Central memory CD8-positive, alpha-beta T cell (primary cell): ENCODE results near the gene CLUH.

ENCODE experiments used
- ATAC-seq: fragments of 150-1000 bp; cut with Tn5 transposase; replicated peaks from 2 replicates; pipeline ENCODE4 v1.10.0; 2022; ENCODE audit warnings: mild to moderate bottlenecking, moderate FRiP score, moderate number of reproducible peaks; ENCODE audit not compliant: poor library complexity, severe bottlenecking; ENCODE audit errors: extremely low read depth
- DNase-seq, 2 donors: peaks; one replicate each; pipeline ENCODE4 v3.0.0; 2021; ENCODE audit warnings: low spot score in 2 of 2
- H3K27ac Mint-ChIP-seq: one replicate; pipeline ENCODE4 v1.8.0; 2022; ENCODE audit warnings: low read depth, mild to moderate bottlenecking, moderate library complexity, mixed read lengths
- H3K27me3 Mint-ChIP-seq: one replicate; pipeline ENCODE4 v1.8.0; 2022; ENCODE audit warnings: mixed read lengths
- H3K36me3 Mint-ChIP-seq: one replicate; pipeline ENCODE4 v1.8.0; 2022; ENCODE audit warnings: mild to moderate bottlenecking, moderate library complexity, mixed read lengths; ENCODE audit not compliant: insufficient read depth
- H3K4me1 Mint-ChIP-seq: one replicate; pipeline ENCODE4 v1.8.0; 2022; ENCODE audit warnings: mixed read lengths
- H3K4me3 Mint-ChIP-seq: one replicate; pipeline ENCODE4 v1.8.0; 2022; ENCODE audit warnings: mild to moderate bottlenecking, moderate library complexity, mixed read lengths
- H3K9me3 Mint-ChIP-seq: one replicate; pipeline ENCODE4 v1.8.0; 2022; ENCODE audit warnings: mixed read lengths

CLUH gene

GRCh38 chr17:2647957-2648356 lies 63.6 kb downstream of the CLUH start:
- H3K9me3 Mint-ChIP-seq, result no peaks in the 10 kb centered on the region
- H3K27ac Mint-ChIP-seq, result no peak overlapping the region
- H3K4me3 Mint-ChIP-seq, result no peak overlapping the region
- H3K27me3 Mint-ChIP-seq, result no peaks in the 10 kb centered on the region
- ATAC-seq, result no peak
- peaks cover 26% of the 10 kb centered on the region for H3K36me3 Mint-ChIP-seq
- no peak for DNase-seq
- peaks cover 7% of the 10 kb centered on the region for H3K4me1 Mint-ChIP-seq

GRCh38 chr17:2644971-2645370 lies 66.6 kb downstream of the CLUH start:
- Mint-ChIP-seq H3K9me3 (no peaks in the 10 kb centered on the region), H3K27me3 (no peaks in the 10 kb centered on the region), H3K27ac (no peak overlapping the region), H3K4me1 (peaks cover 21% of the 10 kb centered on the region), H3K36me3 (peaks cover 41% of the 10 kb centered on the region), H3K4me3 (no peak overlapping the region)
- no peak for ATAC-seq
- DNase-seq, result no peak
